GM12801 (cell line): ENCODE measurements around the gene PLCL2.

Experiments
- TF ChIP-seq, protein P1 (sequence below): IDR thresholded peaks from one replicate; pipeline ENCODE4 v1.5.1; 2011; ENCODE audit warnings: control low read depth; ENCODE audit not compliant: insufficient read length; ENCODE audit errors: extremely low read depth

Gene PLCL2

GRCh38 chr3:16998236-16998923, 113.6 kb downstream of the PLCL2 start:
- TF ChIP-seq, protein P1, sequence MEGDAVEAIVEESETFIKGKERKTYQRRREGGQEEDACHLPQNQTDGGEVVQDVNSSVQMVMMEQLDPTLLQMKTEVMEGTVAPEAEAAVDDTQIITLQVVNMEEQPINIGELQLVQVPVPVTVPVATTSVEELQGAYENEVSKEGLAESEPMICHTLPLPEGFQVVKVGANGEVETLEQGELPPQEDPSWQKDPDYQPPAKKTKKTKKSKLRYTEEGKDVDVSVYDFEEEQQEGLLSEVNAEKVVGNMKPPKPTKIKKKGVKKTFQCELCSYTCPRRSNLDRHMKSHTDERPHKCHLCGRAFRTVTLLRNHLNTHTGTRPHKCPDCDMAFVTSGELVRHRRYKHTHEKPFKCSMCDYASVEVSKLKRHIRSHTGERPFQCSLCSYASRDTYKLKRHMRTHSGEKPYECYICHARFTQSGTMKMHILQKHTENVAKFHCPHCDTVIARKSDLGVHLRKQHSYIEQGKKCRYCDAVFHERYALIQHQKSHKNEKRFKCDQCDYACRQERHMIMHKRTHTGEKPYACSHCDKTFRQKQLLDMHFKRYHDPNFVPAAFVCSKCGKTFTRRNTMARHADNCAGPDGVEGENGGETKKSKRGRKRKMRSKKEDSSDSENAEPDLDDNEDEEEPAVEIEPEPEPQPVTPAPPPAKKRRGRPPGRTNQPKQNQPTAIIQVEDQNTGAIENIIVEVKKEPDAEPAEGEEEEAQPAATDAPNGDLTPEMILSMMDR = no peak

GRCh38 chr3:16999161-16999560, 114.4 kb downstream of the PLCL2 start:
- TF ChIP-seq, protein P1 = no peak

DNA sequence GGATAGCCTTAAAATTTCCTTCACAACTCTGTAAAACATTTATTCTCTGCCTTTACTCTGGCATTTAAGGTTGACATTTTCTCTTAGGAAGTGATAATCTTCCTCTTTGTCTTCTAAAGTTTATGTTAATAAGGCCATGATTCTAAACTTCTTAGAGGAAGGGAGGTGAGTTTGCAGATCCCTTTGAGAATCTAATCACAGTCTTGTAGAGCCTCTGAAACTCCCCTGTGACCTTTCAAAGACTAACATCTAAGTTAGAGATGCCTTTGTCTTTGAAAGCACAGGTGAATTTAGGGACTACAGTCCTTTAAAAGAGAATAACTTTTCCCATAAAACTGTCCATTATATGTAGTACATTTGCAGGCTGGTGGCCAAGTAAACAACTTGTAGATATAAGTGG, 115.1 kb downstream of the PLCL2 start:
- TF ChIP-seq, protein P1 = no peak

DNA sequence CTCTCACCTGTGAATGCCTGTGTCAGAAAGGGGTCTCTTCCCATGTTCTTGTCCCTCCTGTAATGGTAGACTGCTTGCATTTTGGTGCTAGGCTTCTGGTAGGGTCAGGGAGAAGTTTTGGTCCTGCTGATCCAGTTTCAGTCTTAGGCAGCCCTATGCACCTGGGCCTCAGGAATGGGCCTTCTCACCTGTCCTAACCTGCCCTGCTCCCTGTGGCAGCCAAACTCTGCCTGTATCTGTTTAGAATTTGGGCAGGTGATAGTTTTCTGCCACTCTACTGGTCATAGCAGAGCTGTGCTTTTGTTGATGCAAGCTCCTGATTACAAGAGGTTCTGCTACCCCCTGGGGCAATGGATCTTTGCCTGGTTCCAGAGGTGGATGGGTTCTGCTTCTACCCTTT, 118.7 kb downstream of the PLCL2 start:
- TF ChIP-seq, protein P1 = no peak

DNA sequence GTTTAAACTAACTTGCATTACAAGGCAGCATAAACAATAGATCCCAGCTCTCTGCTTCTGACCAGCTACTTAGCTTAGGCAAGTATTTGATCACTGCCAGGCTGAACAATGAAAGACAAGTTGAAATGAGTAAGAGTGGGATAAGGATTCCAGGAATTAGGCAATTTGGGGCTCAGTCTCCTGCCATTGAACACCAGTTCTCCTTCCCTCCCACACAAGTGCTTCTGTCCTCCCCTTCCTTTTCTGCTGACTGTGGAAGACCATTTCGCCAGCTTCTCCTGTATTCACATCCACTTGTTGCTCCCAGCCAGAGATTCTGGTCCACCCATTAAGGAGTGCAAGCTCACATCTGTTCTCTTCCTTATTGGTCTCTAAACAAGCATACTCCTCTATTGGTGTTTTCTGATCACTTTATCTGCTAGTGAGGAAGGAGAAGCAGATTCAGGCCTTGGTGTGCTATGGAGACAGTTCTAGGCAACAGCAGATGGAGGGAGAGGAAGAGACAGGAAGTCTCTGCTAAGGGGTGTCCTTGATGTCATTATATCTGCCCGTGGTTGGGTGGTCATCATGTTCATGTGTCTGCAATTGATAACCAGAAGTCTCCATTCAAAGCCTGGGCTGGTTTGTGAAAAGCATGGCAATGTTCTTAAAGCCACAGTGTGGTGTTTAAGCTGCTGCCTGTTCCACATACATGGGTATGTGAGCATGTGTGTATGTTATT, 121.5 kb downstream of the PLCL2 start:
- TF ChIP-seq, protein P1 = no peak

DNA sequence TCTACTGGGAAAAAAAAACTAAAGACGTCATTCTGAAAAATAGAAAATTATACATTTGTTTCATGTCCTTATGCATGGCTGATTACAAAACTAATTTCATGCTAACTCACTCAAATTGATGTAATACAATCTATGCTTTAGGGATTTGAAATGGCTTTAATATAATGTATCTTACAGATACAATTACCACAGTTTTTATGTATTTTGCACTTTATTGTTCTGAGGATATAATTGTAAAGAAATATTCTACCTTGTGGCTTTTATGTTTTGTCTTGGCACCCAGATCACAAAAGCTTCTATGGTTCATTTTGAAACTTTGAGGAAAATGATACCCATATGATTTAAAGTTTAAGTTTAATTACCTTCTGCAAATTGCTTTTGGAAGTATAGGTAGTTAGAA, 122.5 kb downstream of the PLCL2 start:
- TF ChIP-seq, protein P1 = no peak

DNA sequence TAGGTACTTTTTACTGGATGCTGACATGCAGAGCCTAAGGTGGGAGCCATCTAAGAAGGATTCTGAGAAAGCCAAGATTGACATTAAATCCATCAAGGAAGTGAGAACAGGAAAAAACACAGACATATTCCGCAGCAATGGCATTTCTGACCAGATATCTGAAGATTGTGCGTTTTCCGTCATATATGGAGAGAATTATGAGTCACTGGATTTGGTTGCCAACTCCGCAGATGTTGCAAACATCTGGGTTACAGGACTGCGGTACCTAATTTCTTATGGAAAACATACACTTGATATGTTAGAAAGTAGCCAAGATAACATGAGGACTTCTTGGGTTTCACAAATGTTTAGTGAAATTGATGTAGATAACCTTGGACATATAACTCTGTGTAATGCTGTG, 125.1 kb downstream of the PLCL2 start:
- TF ChIP-seq, protein P1 = no peak
